ENCODE data around the gene PHC2. TPM values are rescaled to one million over a fixed set of nuclear protein-coding genes. Genes with fewer than 3 reads are reported as not detected.

PHC2 gene
- total and polyA plus RNA-seq, 9 donors: 53.1 to 77.9 (median 69.4) TPM

- no peaks in the 10 kb centered on the region for H3K27me3 ChIP-seq (ENCODE audit: control insufficient read depth, insufficient read depth, low read length)
- peaks cover 21% of the 10 kb centered on the region for H3K4me1 ChIP-seq (ENCODE audit: control insufficient read depth, insufficient read depth, low read length)
- peak; percentile 79 for DNase-seq
- peaks cover 3% of the 10 kb centered on the region for H3K9me3 ChIP-seq (replicated peaks; ENCODE audit: control insufficient read depth, low read depth, low read length)
- H3K4me3 ChIP-seq (ENCODE audit: low read length): no peak overlapping the region
- H3K36me3 ChIP-seq (ENCODE audit: control insufficient read depth, insufficient read depth, low read length): no peaks in the 10 kb centered on the region
- WGBS (ENCODE audit: insufficient coverage): 27% methylated on average over 4 of the region's 8 CpGs
- no peak overlapping the region for H3K27ac ChIP-seq (ENCODE audit: low read length)
Observed at GRCh38 chr1:33455539-33456501, 24.9 kb upstream of the PHC2 start.

- H3K27me3 ChIP-seq (ENCODE audit: control insufficient read depth, insufficient read depth, low read length): no peaks in the 10 kb centered on the region
- H3K36me3 ChIP-seq (ENCODE audit: control insufficient read depth, insufficient read depth, low read length): no peaks in the 10 kb centered on the region
- no peak overlapping the region for H3K4me3 ChIP-seq (ENCODE audit: low read length)
- no peak overlapping the region for H3K27ac ChIP-seq (ENCODE audit: low read length)
- H3K4me1 ChIP-seq (ENCODE audit: control insufficient read depth, insufficient read depth, low read length): peaks cover 12% of the 10 kb centered on the region
- peaks cover 3% of the 10 kb centered on the region for H3K9me3 ChIP-seq (replicated peaks; ENCODE audit: control insufficient read depth, low read depth, low read length)
- 94% methylated on average over 3 of the region's 8 CpGs for WGBS (ENCODE audit: insufficient coverage)
- DNase-seq: no peak
Observed at GRCh38 chr1:33454646-33455282, 23.9 kb upstream of the PHC2 start.

GRCh38 chr1:33446590-33446989 lies 15.7 kb upstream of the PHC2 start:
- no peak overlapping the region for H3K4me3 ChIP-seq (ENCODE audit: low read length)
- DNase-seq: no peak
- H3K9me3 ChIP-seq (replicated peaks; ENCODE audit: control insufficient read depth, low read depth, low read length): no peaks in the 10 kb centered on the region
- no peaks in the 10 kb centered on the region for H3K27me3 ChIP-seq (ENCODE audit: control insufficient read depth, insufficient read depth, low read length)
- WGBS (ENCODE audit: insufficient coverage): no CpG with 5 or more reads among the region's 3 CpGs
- no peaks in the 10 kb centered on the region for H3K36me3 ChIP-seq (ENCODE audit: control insufficient read depth, insufficient read depth, low read length)
- peaks cover 18% of the 10 kb centered on the region for H3K4me1 ChIP-seq (ENCODE audit: control insufficient read depth, insufficient read depth, low read length)
- no peak overlapping the region for H3K27ac ChIP-seq (ENCODE audit: low read length)

- no peaks in the 10 kb centered on the region for H3K36me3 ChIP-seq (ENCODE audit: control insufficient read depth, insufficient read depth, low read length)
- no peak overlapping the region for H3K27ac ChIP-seq (ENCODE audit: low read length)
- 79% methylated on average over 5 of the region's 6 CpGs for WGBS (ENCODE audit: insufficient coverage)
- no peak for DNase-seq
- H3K4me3 ChIP-seq (ENCODE audit: low read length): no peak overlapping the region
- peaks cover 18% of the 10 kb centered on the region for H3K4me1 ChIP-seq (ENCODE audit: control insufficient read depth, insufficient read depth, low read length)
- H3K9me3 ChIP-seq (replicated peaks; ENCODE audit: control insufficient read depth, low read depth, low read length): no peaks in the 10 kb centered on the region
- no peaks in the 10 kb centered on the region for H3K27me3 ChIP-seq (ENCODE audit: control insufficient read depth, insufficient read depth, low read length)
Observed at GRCh38 chr1:33445108-33445507, 14.2 kb upstream of the PHC2 start.

- peaks cover 18% of the 10 kb centered on the region for H3K4me1 ChIP-seq (ENCODE audit: control insufficient read depth, insufficient read depth, low read length)
Observed at GRCh38 chr1:33443705-33444180, 12.8 kb upstream of the PHC2 start.

GRCh38 chr1:33443080-33443704 lies 12.3 kb upstream of the PHC2 start:
- no peaks in the 10 kb centered on the region for H3K9me3 ChIP-seq (replicated peaks; ENCODE audit: control insufficient read depth, low read depth, low read length)
- 27% methylated on average over 1 of the region's 4 CpGs for WGBS (ENCODE audit: insufficient coverage)
- H3K4me1 ChIP-seq (ENCODE audit: control insufficient read depth, insufficient read depth, low read length): peaks cover 21% of the 10 kb centered on the region
- H3K27ac ChIP-seq (ENCODE audit: low read length): peak overlapping the region; percentile 31
- H3K4me3 ChIP-seq (ENCODE audit: low read length): no peak overlapping the region
- H3K36me3 ChIP-seq (ENCODE audit: control insufficient read depth, insufficient read depth, low read length): no peaks in the 10 kb centered on the region
- no peak for DNase-seq
- H3K27me3 ChIP-seq (ENCODE audit: control insufficient read depth, insufficient read depth, low read length): no peaks in the 10 kb centered on the region

More at GRCh38 chr1:33443705-33444180, 12.8 kb upstream of the PHC2 start:
- no peaks in the 10 kb centered on the region for H3K9me3 ChIP-seq (replicated peaks; ENCODE audit: control insufficient read depth, low read depth, low read length)
- peak; percentile 79 for DNase-seq
- H3K27ac ChIP-seq (ENCODE audit: low read length): peak overlapping the region; percentile 31
- WGBS (ENCODE audit: insufficient coverage): 17% methylated on average over 6 of the region's 6 CpGs
- H3K27me3 ChIP-seq (ENCODE audit: control insufficient read depth, insufficient read depth, low read length): no peaks in the 10 kb centered on the region
- H3K4me3 ChIP-seq (ENCODE audit: low read length): no peak overlapping the region
- H3K36me3 ChIP-seq (ENCODE audit: control insufficient read depth, insufficient read depth, low read length): no peaks in the 10 kb centered on the region

- Histone ChIP-seq H3K4me1 (ENCODE audit: control insufficient read depth, insufficient read depth, low read length) (peaks cover 21% of the 10 kb centered on the region), H3K9me3 (replicated peaks; ENCODE audit: control insufficient read depth, low read depth, low read length) (no peaks in the 10 kb centered on the region), H3K4me3 (ENCODE audit: low read length) (no peak overlapping the region), H3K27ac (ENCODE audit: low read length) (no peak overlapping the region), H3K27me3 (ENCODE audit: control insufficient read depth, insufficient read depth, low read length) (no peaks in the 10 kb centered on the region), H3K36me3 (ENCODE audit: control insufficient read depth, insufficient read depth, low read length) (no peaks in the 10 kb centered on the region)
- DNase-seq: no peak
- WGBS (ENCODE audit: insufficient coverage): no CpG with 5 or more reads among the region's 1 CpG
Observed at GRCh38 chr1:33442141-33442540, 11.2 kb upstream of the PHC2 start.

GRCh38 chr1:33441088-33441745 lies 10.3 kb upstream of the PHC2 start:
- no peak overlapping the region for H3K27ac ChIP-seq (ENCODE audit: low read length)
- no peak for DNase-seq
- 85% methylated on average over 4 of the region's 6 CpGs for WGBS (ENCODE audit: insufficient coverage)
- H3K27me3 ChIP-seq (ENCODE audit: control insufficient read depth, insufficient read depth, low read length): no peaks in the 10 kb centered on the region
- H3K4me3 ChIP-seq (ENCODE audit: low read length): no peak overlapping the region
- H3K4me1 ChIP-seq (ENCODE audit: control insufficient read depth, insufficient read depth, low read length): peaks cover 26% of the 10 kb centered on the region
- no peaks in the 10 kb centered on the region for H3K36me3 ChIP-seq (ENCODE audit: control insufficient read depth, insufficient read depth, low read length)
- no peaks in the 10 kb centered on the region for H3K9me3 ChIP-seq (replicated peaks; ENCODE audit: control insufficient read depth, low read depth, low read length)

GRCh38 chr1:33439662-33440061 lies 8.8 kb upstream of the PHC2 start:
- Histone ChIP-seq H3K36me3 (ENCODE audit: control insufficient read depth, insufficient read depth, low read length) (no peaks in the 10 kb centered on the region), H3K27me3 (ENCODE audit: control insufficient read depth, insufficient read depth, low read length) (no peaks in the 10 kb centered on the region), H3K9me3 (replicated peaks; ENCODE audit: control insufficient read depth, low read depth, low read length) (no peaks in the 10 kb centered on the region), H3K27ac (ENCODE audit: low read length) (no peak overlapping the region), H3K4me3 (ENCODE audit: low read length) (no peak overlapping the region), H3K4me1 (ENCODE audit: control insufficient read depth, insufficient read depth, low read length) (peaks cover 27% of the 10 kb centered on the region)
- DNase-seq: no peak
- WGBS (ENCODE audit: insufficient coverage): 29% methylated on average over 1 of the region's 1 CpG
